GM12864 (cell line): ENCODE results near the gene ST13.

Experiments
- DNase-seq: peaks from one replicate; pipeline ENCODE4 v3.0.0-alpha.2; 2011; ENCODE audit warnings: low read depth
- H3K4me3 ChIP-seq: 2 replicates; pipeline ENCODE4 v1.5.1; 2011; ENCODE audit warnings: mild to moderate bottlenecking, low read depth, low read length, control low read depth
- CTCF ChIP-seq: IDR thresholded peaks from 2 replicates; pipeline ENCODE4 v1.5.1; 2011; ENCODE audit warnings: low read depth, mild to moderate bottlenecking, moderate library complexity, low read length, control low read depth, inconsistent platforms; ENCODE audit errors: missing control alignments

ST13 gene

GRCh38 chr22:40856513-40857308, at the start of gene ST13, which contains the start of gene XPNPEP3:
Gene ST13, minus strand, starts transcription at chr22:40856639. Its CDS starts 99 bp downstream, at chr22:40856540.
Gene XPNPEP3, plus strand, starts transcription at chr22:40857148. Its CDS starts 34 bp downstream, at chr22:40857182.
- DNase-seq, result peak; percentile 86
- H3K4me3 ChIP-seq, result peak within 1 kb of the TSS; percentile 73
- peak; percentile 28 for TF ChIP-seq CTCF

- H3K4me3 ChIP-seq, result no peak overlapping the region
- no peak for TF ChIP-seq CTCF
- DNase-seq, result no peak
Measured at GRCh38 chr22:40904101-40904500, 47.7 kb upstream of the ST13 start.

- DNase-seq, result peak; percentile 25
- no peak overlapping the region for H3K4me3 ChIP-seq
- peak; percentile 61 for TF ChIP-seq CTCF
Measured at GRCh38 chr22:40898850-40899357, 42.5 kb upstream of the ST13 start.

GRCh38 chr22:40894417-40894816, 38.0 kb upstream of the ST13 start:
- no peak for TF ChIP-seq CTCF
- DNase-seq, result no peak
- no peak overlapping the region for H3K4me3 ChIP-seq

- TF ChIP-seq CTCF, result no peak
- no peak for DNase-seq
- no peak overlapping the region for H3K4me3 ChIP-seq
Measured at GRCh38 chr22:40890881-40891280, 34.4 kb upstream of the ST13 start.

- no peak for DNase-seq
- TF ChIP-seq CTCF, result no peak
- H3K4me3 ChIP-seq, result no peak overlapping the region
Measured at GRCh38 chr22:40889116-40889515, 32.7 kb upstream of the ST13 start.
